GM12878 (cell line): ENCODE results near the gene ZNRF3. TPM values are rescaled to one million over a fixed set of nuclear protein-coding genes. Genes with fewer than 3 reads are reported as not detected.

Source experiments
- ATAC-seq: fragments of 200-7000 bp; cut with Tn5 transposase; 3 replicates; pipeline ENCODE4 v1.9.1; 2020; ENCODE audit warnings: mild to moderate bottlenecking, moderate library complexity
- BruUV-seq: library from RNA; stranded (reverse); fragments of 400-500 nt; replicated peaks from 2 replicates; lab custom pipeline; 2021; lab: Mats Ljungman, UMichigan
- CTCF ChIA-PET: fragments of 300-600 bp; sonication (Branson Sonifier 250); formaldehyde crosslinking; extraction: SDS; loops from one replicate; lab custom pipeline; 2021; ENCODE audit warnings: inconsistent platforms; lab: Yijun Ruan, JAX
- POLR2A ChIA-PET: fragments of 350-600 bp; formaldehyde crosslinking; extraction: SDS; loops from one replicate; lab custom pipeline; 2021; ENCODE audit warnings: inconsistent platforms; lab: Charles Lee
- RAD21 ChIA-PET: fragments of 300-600 bp; sonication (Branson Sonifier 250); formaldehyde crosslinking; loops from one replicate; lab custom pipeline; 2023; ENCODE audit warnings: antibody characterized with exemption; ENCODE audit not compliant: unreplicated experiment; lab: Charles Lee
- SMC1A ChIA-PET: fragments of 300-600 bp; sonication (Branson Sonifier 250); formaldehyde crosslinking; loops from one replicate; lab custom pipeline; 2023; ENCODE audit not compliant: unreplicated experiment, uncharacterized antibody; lab: Charles Lee
- DNase-seq: peaks from one replicate; pipeline ENCODE4 v3.0.0-alpha.2; 2011; ENCODE audit warnings: low read depth, low spot score
- FAIRE-seq: peaks from 3 replicates; lab custom pipeline; 2011; peaks lifted over from hg19 to GRCh38; lab: Jason Lieb, UNC
- H2AFZ ChIP-seq: 2 replicates; pipeline ENCODE4 v1.6.0; 2011; ENCODE audit warnings: low read depth, low read length, control low read depth; ENCODE audit not compliant: control insufficient read depth
- H3K27ac ChIP-seq: 2 replicates; pipeline ENCODE4 v1.5.1; 2011; ENCODE audit warnings: control low read depth; ENCODE audit not compliant: control insufficient read depth, insufficient read depth
- H3K27me3 ChIP-seq, 2 experiments: replicated peaks in 1 of 2; 2 replicates each; pipeline versions ENCODE4 v1.6.0 to v1.6.1; 2011; ENCODE audit warnings: low read length in 1 of 2; ENCODE audit not compliant: control insufficient read depth in 2 of 2, insufficient read depth in 2 of 2
- H3K36me3 ChIP-seq, 2 experiments: 2 replicates each; pipeline ENCODE4 v1.5.1; 2011; ENCODE audit warnings: low read length in 1 of 2; ENCODE audit not compliant: control insufficient read depth in 2 of 2, insufficient read depth in 2 of 2
- H3K4me1 ChIP-seq: 2 replicates; pipeline ENCODE4 v1.6.1; 2011; ENCODE audit warnings: mild to moderate bottlenecking, low read length, moderate library complexity, mixed read lengths; ENCODE audit not compliant: control insufficient read depth, insufficient read depth
- H3K4me2 ChIP-seq: 2 replicates; pipeline ENCODE4 v1.6.0; 2011; ENCODE audit warnings: control low read depth; ENCODE audit not compliant: control insufficient read depth, insufficient read depth
- H3K4me3 ChIP-seq: fragments of 200-600 bp; sonication (generic); 2 replicates; pipeline ENCODE4 v1.5.1; 2016
- H3K79me2 ChIP-seq: 2 replicates; pipeline ENCODE4 v1.6.0; 2011; ENCODE audit warnings: low read length; ENCODE audit not compliant: control insufficient read depth, insufficient read depth
- H3K9ac ChIP-seq: 2 replicates; pipeline ENCODE4 v1.8.0; 2011; ENCODE audit warnings: low read length, control low read depth, mixed read lengths; ENCODE audit not compliant: control insufficient read depth, insufficient read depth
- H3K9me3 ChIP-seq: replicated peaks from 3 replicates; pipeline ENCODE4 v1.5.1; 2011; ENCODE audit warnings: mild to moderate bottlenecking, low read length; ENCODE audit not compliant: control insufficient read depth, insufficient read depth
- H4K20me1 ChIP-seq: 2 replicates; pipeline ENCODE4 v1.6.0; 2011; ENCODE audit not compliant: control insufficient read depth, insufficient read depth
- BACH1 ChIP-seq: fragments of 450-650 bp; IDR thresholded peaks from 2 replicates; pipeline ENCODE4 v1.6.1; 2017; ENCODE audit warnings: mild to moderate bottlenecking, borderline replicate concordance
- BCL11A ChIP-seq: IDR thresholded peaks from 2 replicates; pipeline ENCODE4 v1.6.1; 2011; ENCODE audit warnings: low read depth, low read length
- BHLHE40 ChIP-seq, 2 experiments: fragments of 450-650 bp in 1 of 2; IDR thresholded peaks; 2 replicates each; pipeline ENCODE4 v1.6.1; 2011 to 2017; ENCODE audit warnings: low read depth in 2 of 2, borderline replicate concordance in 1 of 2, improper control_type of control experiment in 1 of 2, low read length in 1 of 2, mild to moderate bottlenecking in 1 of 2
- CHD2 ChIP-seq: IDR thresholded peaks from 2 replicates; pipeline ENCODE4 v1.6.1; 2011; ENCODE audit warnings: low read depth, low read length, improper control_type of control experiment, borderline replicate concordance
- E2F8 ChIP-seq: fragments of 450-650 bp; IDR thresholded peaks from 2 replicates; pipeline ENCODE4 v1.6.1; 2018; ENCODE audit warnings: mild to moderate bottlenecking, low read depth, moderate library complexity; ENCODE audit not compliant: partially characterized antibody
- HDGF ChIP-seq: fragments of 450-650 bp; IDR thresholded peaks from 2 replicates; pipeline ENCODE4 v1.6.1; 2016; ENCODE audit warnings: antibody characterized with exemption
- IKZF2 ChIP-seq, 2 experiments: fragments of 450-650 bp; IDR thresholded peaks; 2 replicates each; pipeline ENCODE4 v1.6.1; 2017; ENCODE audit warnings: mild to moderate bottlenecking in 2 of 2, moderate library complexity in 2 of 2
- LARP7 ChIP-seq: fragments of 450-650 bp; IDR thresholded peaks from 2 replicates; pipeline ENCODE4 v1.6.1; 2017; ENCODE audit warnings: mild to moderate bottlenecking
- MYC ChIP-seq: IDR thresholded peaks from 2 replicates; pipeline ENCODE4 v1.6.1; 2011; ENCODE audit warnings: mild to moderate bottlenecking, low read length, moderate library complexity, inconsistent platforms; ENCODE audit not compliant: insufficient read depth, insufficient replicate concordance, insufficient read length, severe bottlenecking
- PAX5 ChIP-seq: IDR thresholded peaks from 2 replicates; pipeline ENCODE4 v1.6.1; 2011; ENCODE audit warnings: low read depth, low read length, borderline replicate concordance
- RBBP5 ChIP-seq: fragments of 200-600 bp; sonication (generic); conservative IDR thresholded peaks from 2 replicates; pipeline ENCODE4 v1.6.1; 2016
- REST ChIP-seq: IDR thresholded peaks from 2 replicates; pipeline ENCODE4 v1.6.1; 2012; ENCODE audit warnings: mild to moderate bottlenecking, low read depth, low read length
- TCF12 ChIP-seq: IDR thresholded peaks from 2 replicates; pipeline ENCODE4 v1.6.1; 2011; ENCODE audit warnings: low read depth, mild to moderate bottlenecking, low read length
- ZNF207 ChIP-seq: fragments of 450-650 bp; IDR thresholded peaks from 2 replicates; pipeline ENCODE4 v1.6.1; 2014; ENCODE audit warnings: antibody characterized with exemption, mild to moderate bottlenecking, borderline replicate concordance
- ZNF217 ChIP-seq: fragments of 450-650 bp; IDR thresholded peaks from 2 replicates; pipeline ENCODE4 v1.6.1; 2017; ENCODE audit warnings: antibody characterized with exemption, mild to moderate bottlenecking
- ZNF24 ChIP-seq: fragments of 450-650 bp; IDR thresholded peaks from 2 replicates; pipeline ENCODE4 v1.6.1; 2017; ENCODE audit warnings: antibody characterized with exemption, mild to moderate bottlenecking
- ZNF622 ChIP-seq: fragments of 450-650 bp; IDR thresholded peaks from 2 replicates; pipeline ENCODE4 v1.6.1; 2017; ENCODE audit warnings: mild to moderate bottlenecking, inconsistent platforms
- WGBS: methylation state at CpG from one replicate; pipeline ENCODE4 v1.1.6; 2016; ENCODE audit warnings: low lambda C conversion rate; ENCODE audit not compliant: insufficient replicate concordance, insufficient coverage; ENCODE audit errors: missing lambda C conversion rate; 5-methylcytosine and 5-hydroxymethylcytosine counted together
- in situ Hi-C: fragments of 300-500 bp; cut with MboI; formaldehyde crosslinking; loops from 9 replicates; pipeline ENCODE4 v1.14.3; 2018; ENCODE audit warnings: mixed read lengths
- intact Hi-C: fragments of 100-400 bp; cut with micrococcal nuclease; formaldehyde crosslinking; loops from one replicate; pipeline ENCODE4 v1.14.2; 2022; ENCODE audit not compliant: unreplicated experiment
- polyA plus RNA-seq, 11 experiments: library from polyadenylated mRNA; depleted of rRNA in 4 of 11; unstranded in 6 of 11; stranded (reverse) in 5 of 11; fragments of >200 nt; fragmentation: Nextera tagmentation in 4 of 11; fragmentation: Illumina TruSeq in 1 of 11; extraction: Ambion mirVana in 4 of 11; extraction: Trizol in 1 of 11; gene quantifications; 1 replicate in 1 of 11; 2 replicates in 10 of 11; pipeline versions ENCODE4 v1.2.1 to v1.2.3, GENCODE V29; 2011 to 2016; ENCODE audit warnings: inconsistent platforms in 2 of 11, missing spikeins in 2 of 11, low read depth in 1 of 11
- total RNA-seq, 4 experiments: library from RNA; depleted of rRNA in 3 of 4; stranded (reverse); fragments of >200 nt in 3 of 4; fragmentation: Illumina TruSeq in 1 of 4; extraction: Trizol in 1 of 4; gene quantifications; 2 replicates each; pipeline versions ENCODE4 v1.2.1 to v1.2.3, GENCODE V29; 2013 to 2021

The ZNRF3 gene
- total and polyA plus RNA-seq, 10 of the 15 experiments (the other 5 are each of a cell fraction or from before 2014, with no cell fraction given) = 0.05 to 2.4 (median 0.46) TPM

- Histone ChIP-seq H3K9me3 (no peaks in the 10 kb centered on the region; the same call in 2 of the 3 replicates), H4K20me1 (no peaks in the 10 kb centered on the region), H3K36me3 (no peaks in the 10 kb centered on the region), H3K4me3 (no peak overlapping the region), H3K27ac (no peak overlapping the region), H3K4me1 (peaks cover 17% of the 10 kb centered on the region), H3K4me2 (no peak overlapping the region), H3K27me3 (peaks cover 0 to 2% of the 10 kb centered on the region in 2 experiments; a peak in 1 of 4 replicates), H3K79me2 (no peaks in the 10 kb centered on the region), H2AFZ (no peak overlapping the region), H3K9ac (no peak overlapping the region)
- ChIA-PET CTCF (interaction anchor here (0.6 to 1.6 kb wide), 2 partner anchors 11 to 1051 kb away, joined by 4 read pairs; no protein-coding TSS in a partner anchor), SMC1A (interaction anchor here (0.8 to 3.8 kb wide), 6 partner anchors 10 to 77 kb away, joined by 3 to 13 read pairs (median 6); no protein-coding TSS in a partner anchor), POLR2A (interaction anchor here (0.6 to 1.2 kb wide), 3 partner anchors 14 to 35 kb away, joined by 3 to 4 read pairs (median 3); no protein-coding TSS in a partner anchor), RAD21 (interaction anchor here (1.5 kb wide), 1 partner anchor 100 kb away, joined by 3 read pairs; no protein-coding TSS in a partner anchor)
- in situ Hi-C loops = no loop called here
- no TSS peak for BruUV-seq
- ATAC-seq (no peak), FAIRE-seq (no peak), DNase-seq (no peak)
- no peak for TF ChIP-seq ZNF207
- TF ChIP-seq TCF12 = no peak
- no peak for TF ChIP-seq LARP7
- no peak for TF ChIP-seq BHLHE40 (IDR thresholded peaks at IDR 0.05; ENCODE audit: borderline replicate concordance in 1 of 2, low read depth in 2 of 2, low read length in 1 of 2)
- no peak for TF ChIP-seq ZNF622
- no peak for TF ChIP-seq BACH1
- no peak for TF ChIP-seq HDGF
- TF ChIP-seq E2F8 = no peak
- TF ChIP-seq BCL11A = no peak
- TF ChIP-seq ZNF24 = no peak
- TF ChIP-seq IKZF2 (IDR thresholded peaks at IDR 0.05) = no peak
- no peak for TF ChIP-seq PAX5
- no peak for TF ChIP-seq RBBP5
- no peak for TF ChIP-seq REST
- TF ChIP-seq ZNF217 = no peak
- no peak for TF ChIP-seq MYC
- no peak for TF ChIP-seq CHD2
- WGBS = 64% methylated on average over 6 of the region's 6 CpGs
- intact Hi-C loops = no loop called here
These were observed 70.9 kb downstream of the ZNRF3 start for GRCh38 chr22:28953976-28954880.
